ENCODE results near the gene MVB12A.
A peak's percentile ranks its signal among the peaks of the same experiment; 100 is the strongest.

MVB12A gene

GRCh38 chr19:17470068-17470841 lies 50.4 kb downstream of the MVB12A start, which contains the start of gene SLC27A1:
SLC27A1 (plus strand) TSS chr19:17470524; CDS start chr19:17470541, 17 bp downstream.
- peak; percentile 99 for DNase-seq (ENCODE audit: low spot score)

- no peak for DNase-seq (ENCODE audit: low spot score)
Observed at GRCh38 chr19:17471410-17472125, 51.7 kb downstream of the MVB12A start.

- no peak for DNase-seq (ENCODE audit: low spot score)
Observed at GRCh38 chr19:17473041-17473440, 53.2 kb downstream of the MVB12A start.
